ENCODE measurements around the gene FBXL16. TPM values are rescaled to one million over a fixed set of nuclear protein-coding genes. Genes with fewer than 3 reads are reported as not detected.

FBXL16 gene
- total RNA-seq, 4 donors from 2014 or later = not detected

- no peak for TF ChIP-seq CTCF (IDR thresholded peaks at IDR 0.05; ENCODE audit: low read depth)
Observed at GRCh38 chr16:643050-643368, 62.6 kb downstream of the FBXL16 start.

Other genes starting within 250 kb of the FBXL16 start
- 10 to 100 TPM in 3 of 4 donors, 1 to 10 TPM in 1; 7.6 to 30.0 (median 13.3) TPM for gene CAPN15, start 178.1 kb downstream of the FBXL16 start, total RNA-seq
- not detected for gene PRR35, start 145.4 kb downstream of the FBXL16 start, total RNA-seq
- gene NHLRC4, start 138.8 kb downstream of the FBXL16 start, total RNA-seq = 1 to 10 TPM in 2 of 4 donors, under 1 TPM in 1, not detected in 1; 0.85 to 3.8 (median 2.0) TPM
- 10 to 100 TPM in 3 of 4 donors, 1 to 10 TPM in 1; 9.5 to 42.0 (median 16.4) TPM for gene PIGQ, start 135.8 kb downstream of the FBXL16 start, total RNA-seq
- gene RAB40C, start 115.7 kb downstream of the FBXL16 start, total RNA-seq = 10 to 100 TPM in 2 of 4 donors, 1 to 10 TPM in 2; 7.7 to 32.2 (median 12.3) TPM
- gene WFIKKN1, start 74.8 kb downstream of the FBXL16 start, total RNA-seq = 1 to 10 TPM in 1 of 4 donors, not detected in 3; 1.5 TPM
- 100 to 1,000 TPM in 3 of 4 donors, 10 to 100 TPM in 1; 72.2 to 199 (median 117) TPM for gene METTL26, start 69.5 kb downstream of the FBXL16 start, total RNA-seq
- gene MCRIP2, start 64.0 kb downstream of the FBXL16 start, total RNA-seq = 10 to 100 TPM; 19.2 to 60.7 (median 39.7) TPM
- 10 to 100 TPM in 1 of 4 donors, 1 to 10 TPM in 3; 6.7 to 30.1 (median 8.4) TPM for gene WDR90, start 56.4 kb downstream of the FBXL16 start, total RNA-seq
- 10 to 100 TPM; 26.2 to 75.4 (median 37.8) TPM for gene RHOT2, start 37.7 kb downstream of the FBXL16 start, total RNA-seq
- gene RHBDL1, start 30.1 kb downstream of the FBXL16 start, total RNA-seq = 1 to 10 TPM in 2 of 4 donors, under 1 TPM in 1, not detected in 1; 0.66 to 1.7 (median 1.3) TPM
- 100 to 1,000 TPM; 107 to 244 (median 140) TPM for gene STUB1, start 25.4 kb downstream of the FBXL16 start, total RNA-seq
- gene JMJD8, start 21.5 kb downstream of the FBXL16 start, total RNA-seq = 10 to 100 TPM; 27.4 to 67.8 (median 49.3) TPM
- gene WDR24, start 15.4 kb downstream of the FBXL16 start, total RNA-seq = 10 to 100 TPM in 1 of 4 donors, 1 to 10 TPM in 3; 4.4 to 12.1 (median 6.4) TPM
- gene METRN, start 9.3 kb upstream of the FBXL16 start, total RNA-seq = 10 to 100 TPM; 13.3 to 29.5 (median 26.0) TPM
- 10 to 100 TPM; 12.6 to 55.6 (median 23.7) TPM for gene ANTKMT, start 15.3 kb upstream of the FBXL16 start, total RNA-seq
- gene CCDC78, start 20.6 kb upstream of the FBXL16 start, total RNA-seq = 1 to 10 TPM in 2 of 4 donors, under 1 TPM in 1, not detected in 1; 0.44 to 2.5 (median 1.5) TPM
- 1 to 10 TPM; 1.1 to 5.6 (median 2.6) TPM for gene HAGHL, start 21.3 kb upstream of the FBXL16 start, total RNA-seq
- 10 to 100 TPM; 17.6 to 39.0 (median 22.5) TPM for gene CIAO3, start 35.2 kb upstream of the FBXL16 start, total RNA-seq
- gene MSLN, start 54.9 kb upstream of the FBXL16 start, total RNA-seq = under 1 TPM in 2 of 4 donors, not detected in 2; 0.44 to 0.82 TPM
- gene RPUSD1, start 82.6 kb upstream of the FBXL16 start, total RNA-seq = 10 to 100 TPM in 3 of 4 donors, 1 to 10 TPM in 1; 9.9 to 13.0 (median 11.7) TPM
- 10 to 100 TPM in 1 of 4 donors, 1 to 10 TPM in 3; 4.4 to 16.0 (median 8.9) TPM for gene CHTF18, start 82.8 kb upstream of the FBXL16 start, total RNA-seq
- not detected for gene GNG13, start 94.9 kb upstream of the FBXL16 start, total RNA-seq

Data from subcutaneous adipose tissue (tissue), 4 donors.